ENCODE data around the gene NANP.
"Not testable (repeated sequence)": the region's sequence is repeated elsewhere in the genome, so short reads cannot be mapped to it uniquely, and the experiment has no call there.

The NANP gene

GRCh38 chr20:25623736-25624499 lies at the start of gene NANP:
TSS of gene NANP (minus strand) at chr20:25624014. CDS start at chr20:25623948, 66 bp downstream.
- no peak for DNase-seq

GRCh38 chr20:25672659-25673235 lies 48.9 kb upstream of the NANP start:
- peak; percentile 9 to 27 for DNase-seq

GRCh38 chr20:25669826-25670422 lies 46.1 kb upstream of the NANP start:
- no peak for DNase-seq

DNA sequence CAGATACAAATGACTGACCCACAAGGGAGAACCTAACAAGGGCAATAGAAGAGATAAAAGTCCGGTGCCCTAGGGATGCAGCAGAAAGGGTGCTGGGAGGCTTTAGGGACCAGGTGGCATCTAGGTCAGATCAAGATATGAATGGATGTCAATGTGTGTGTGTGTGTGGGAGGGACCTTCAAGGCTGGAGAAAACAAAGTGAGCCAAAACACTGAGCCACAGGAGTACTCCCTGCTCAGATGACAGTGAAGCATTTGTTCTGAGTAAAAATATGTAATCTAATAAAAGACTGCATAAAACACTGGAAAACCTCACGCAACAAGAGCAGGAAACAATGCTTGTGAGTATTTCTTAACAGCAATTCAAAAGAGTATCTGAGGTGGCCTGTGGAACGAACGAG lies 44.6 kb upstream of the NANP start:
- DNase-seq: no peak

DNA sequence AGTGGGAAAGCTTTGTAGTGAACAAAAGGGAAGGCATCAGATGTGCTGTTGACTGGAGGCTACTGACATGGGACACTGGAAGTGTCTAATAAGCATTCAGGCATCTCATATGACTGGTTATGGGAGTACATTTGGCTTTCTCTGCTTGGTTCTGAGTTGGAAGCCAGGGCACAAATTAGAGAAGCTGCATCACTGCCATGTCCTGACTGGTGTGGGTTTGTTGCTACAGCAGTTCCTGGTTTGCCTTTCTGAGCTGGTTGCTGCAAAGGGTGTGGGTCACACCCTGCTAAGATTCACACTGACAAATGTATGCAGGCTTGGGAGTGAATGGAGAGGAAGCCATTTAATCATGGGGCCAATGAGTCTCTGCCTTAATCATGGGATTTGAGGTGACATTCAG lies 36.2 kb upstream of the NANP start:
- no peak for DNase-seq

DNA sequence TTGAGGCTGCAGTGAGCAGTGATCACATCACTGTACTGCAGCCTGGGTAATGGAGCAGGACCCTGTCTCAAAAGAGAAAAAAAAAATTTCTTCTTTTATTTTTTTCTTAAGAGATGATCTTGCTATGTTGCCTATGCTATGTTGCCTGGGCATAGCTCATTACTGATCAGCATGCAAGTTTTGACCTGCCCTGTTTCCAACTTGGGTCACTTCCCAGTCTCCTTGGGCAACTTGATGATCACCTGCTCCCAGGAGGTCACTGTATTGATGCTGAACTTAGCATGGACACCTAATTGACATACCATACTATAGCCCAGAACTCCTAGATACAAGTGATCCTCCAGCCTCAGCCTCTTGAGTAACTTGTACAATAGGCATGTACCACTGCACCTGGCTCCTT lies 30.7 kb upstream of the NANP start:
- DNase-seq: no peak

DNA sequence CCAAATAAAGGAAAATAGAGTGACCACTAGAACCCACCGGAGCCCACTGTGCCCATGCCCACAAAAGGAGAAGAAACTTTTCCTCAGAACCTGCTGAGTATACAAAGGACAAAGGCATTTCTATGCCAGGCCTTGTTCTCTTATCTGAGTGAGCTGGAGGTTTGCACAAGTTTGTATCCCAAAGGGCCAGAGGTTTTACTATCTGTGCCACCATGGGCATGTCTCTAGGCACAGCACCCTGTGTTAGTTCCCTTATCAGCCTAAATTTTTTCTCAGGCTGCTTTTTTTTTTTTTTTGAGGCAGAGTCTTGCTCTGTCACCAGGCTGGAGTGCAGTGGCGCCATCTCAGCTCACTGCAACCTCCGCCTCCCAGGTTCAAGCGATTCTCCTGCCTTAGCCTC lies 29.1 kb upstream of the NANP start:
- not testable (repeated sequence) for DNase-seq

DNA sequence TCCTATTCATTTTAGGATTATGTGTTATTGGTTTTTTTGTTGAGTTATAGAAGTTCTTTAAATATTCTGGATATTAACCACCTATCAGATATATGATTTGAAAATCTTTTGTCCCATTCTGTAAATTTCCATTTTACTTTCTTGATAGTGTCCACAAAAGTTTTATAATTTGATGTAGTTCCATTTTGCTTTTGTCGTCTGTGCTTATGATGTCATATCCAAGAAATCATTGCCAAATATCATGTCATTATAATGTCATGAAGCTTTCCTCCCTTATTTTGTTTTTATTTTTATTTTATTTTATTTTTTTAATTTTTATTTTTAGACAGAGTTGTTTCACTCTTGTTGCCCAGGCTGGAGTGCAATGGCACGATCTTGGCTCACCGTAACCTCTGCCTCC lies 21.0 kb upstream of the NANP start:
- no peak for DNase-seq

DNA sequence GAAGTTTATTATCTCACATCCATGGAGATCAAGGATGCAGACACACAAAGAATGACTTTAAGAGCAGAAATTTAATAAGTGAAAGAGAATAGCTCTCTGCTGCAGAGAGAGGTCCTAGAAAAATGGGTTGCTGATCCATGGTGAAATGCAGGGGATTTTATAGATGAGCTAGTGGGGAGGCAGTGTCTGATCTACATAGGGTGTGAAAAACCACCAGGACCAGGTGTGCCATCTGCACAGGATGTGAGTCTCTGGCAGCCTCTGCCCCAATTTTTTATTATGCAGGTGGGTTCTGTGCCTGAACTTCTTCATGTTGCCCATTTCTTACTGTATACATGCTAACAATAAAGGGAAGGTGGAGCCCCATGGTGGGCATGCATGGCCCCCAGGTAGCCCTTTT lies 19.9 kb upstream of the NANP start:
- DNase-seq: no peak

DNA sequence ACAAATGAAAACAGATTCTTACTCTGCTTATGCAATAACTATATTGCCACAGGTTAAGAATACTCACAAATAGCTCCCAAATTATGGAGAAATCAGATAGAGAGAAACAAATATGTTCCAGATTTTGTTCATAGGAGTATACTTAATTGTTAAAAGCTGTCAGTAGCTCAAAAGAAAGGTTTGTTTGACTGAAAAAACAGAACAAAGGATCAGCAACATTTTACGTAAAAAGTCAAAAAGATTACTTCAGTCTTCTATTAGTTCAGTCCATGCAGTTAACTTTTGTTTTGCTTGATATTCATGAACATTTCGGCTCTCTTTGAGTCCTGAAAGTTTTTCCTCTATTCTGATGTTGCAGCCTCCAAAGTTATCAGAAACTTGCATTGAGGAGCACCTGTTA lies 13.4 kb upstream of the NANP start:
- DNase-seq: no peak

DNA sequence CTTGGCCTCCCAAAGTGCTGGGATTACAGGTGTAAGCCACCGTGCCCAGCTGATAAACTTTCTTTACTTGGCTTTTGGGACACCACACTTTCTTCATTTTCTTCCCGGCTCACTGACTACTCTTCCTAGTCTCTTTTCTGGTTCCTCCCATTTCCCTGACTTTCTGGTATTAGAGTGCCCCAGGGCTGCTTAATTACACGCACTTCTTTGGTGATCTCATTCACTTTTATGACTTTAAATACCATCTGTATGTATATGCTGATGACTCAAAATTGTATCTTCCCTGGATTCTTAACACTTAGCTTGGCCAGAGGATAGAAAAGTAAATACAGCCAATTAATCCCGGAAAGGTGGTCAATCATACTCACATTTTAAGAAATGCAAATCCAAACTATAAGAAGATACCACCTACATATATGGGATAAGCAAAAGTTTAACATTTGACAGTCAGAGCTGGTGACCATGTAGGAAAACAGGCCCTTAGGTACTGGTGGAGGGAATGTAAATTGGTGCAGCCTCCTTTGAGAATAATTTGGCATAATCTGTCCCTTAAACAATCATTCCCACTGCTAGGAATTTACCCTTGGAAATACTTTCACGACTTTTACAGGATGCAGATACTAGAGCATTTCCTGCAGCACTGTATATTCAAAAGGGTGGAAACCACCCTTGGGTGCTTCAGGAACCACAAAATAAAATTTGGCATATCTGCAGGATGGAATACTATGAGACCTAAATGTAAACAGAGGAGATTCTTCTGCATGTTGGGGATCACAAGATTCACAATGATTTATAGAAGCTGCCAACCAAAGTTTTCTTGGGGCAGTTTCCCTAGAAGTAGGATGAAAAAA lies 9.4 kb upstream of the NANP start:
- DNase-seq: no peak

DNA sequence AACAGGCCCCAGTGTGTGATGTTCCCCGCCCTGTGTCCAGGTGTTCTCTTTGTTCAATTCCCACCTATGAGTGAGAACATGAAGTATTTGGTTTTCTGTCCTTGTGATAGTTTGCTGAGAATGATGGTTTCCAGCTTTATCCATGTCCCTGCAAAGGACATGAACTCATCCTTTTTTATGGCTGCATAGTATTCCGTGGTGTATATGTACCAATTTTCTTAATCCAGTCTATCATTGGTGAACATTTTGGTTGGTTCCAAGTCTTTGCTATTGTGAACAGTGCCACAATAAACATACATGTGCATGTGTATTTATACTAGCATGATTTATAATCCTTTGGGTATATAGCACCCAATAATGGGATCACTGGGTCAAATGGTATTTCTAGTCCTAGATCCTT lies 6.8 kb upstream of the NANP start:
- DNase-seq: not testable (repeated sequence)

GRCh38 chr20:25629816-25630499 lies 6.1 kb upstream of the NANP start:
- DNase-seq: no peak

GRCh38 chr20:25626779-25627178 lies 3.0 kb upstream of the NANP start:
- no peak for DNase-seq

GRCh38 chr20:25624500-25624939 lies 706 bp upstream of the NANP start:
- DNase-seq: no peak

DNA sequence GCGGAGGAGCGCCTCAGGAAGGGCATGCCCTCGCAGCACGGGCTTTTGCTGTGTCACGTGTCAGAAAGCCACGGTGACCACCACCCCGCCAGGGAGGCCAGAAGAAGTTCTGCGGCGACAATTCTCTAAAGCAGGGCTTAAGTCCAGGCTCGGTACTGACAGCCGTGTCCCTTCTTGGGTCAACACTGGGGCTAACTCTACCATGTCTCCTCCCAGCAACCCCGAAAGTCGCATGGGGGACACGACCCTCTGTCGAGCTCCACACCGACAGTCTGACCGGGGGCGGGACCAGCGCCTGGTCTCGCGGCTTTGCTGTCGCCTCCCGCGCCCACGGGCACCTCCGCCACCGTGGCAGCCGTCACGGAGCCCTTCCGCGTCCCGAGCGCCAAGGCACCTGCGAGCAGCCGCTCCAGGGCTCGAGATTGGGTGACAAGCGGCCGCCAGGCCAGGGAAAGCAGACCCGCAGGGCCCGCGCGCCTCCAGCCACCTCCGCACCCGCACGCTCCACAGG lies 534 bp downstream of the NANP start:
- DNase-seq: no peak

DNA sequence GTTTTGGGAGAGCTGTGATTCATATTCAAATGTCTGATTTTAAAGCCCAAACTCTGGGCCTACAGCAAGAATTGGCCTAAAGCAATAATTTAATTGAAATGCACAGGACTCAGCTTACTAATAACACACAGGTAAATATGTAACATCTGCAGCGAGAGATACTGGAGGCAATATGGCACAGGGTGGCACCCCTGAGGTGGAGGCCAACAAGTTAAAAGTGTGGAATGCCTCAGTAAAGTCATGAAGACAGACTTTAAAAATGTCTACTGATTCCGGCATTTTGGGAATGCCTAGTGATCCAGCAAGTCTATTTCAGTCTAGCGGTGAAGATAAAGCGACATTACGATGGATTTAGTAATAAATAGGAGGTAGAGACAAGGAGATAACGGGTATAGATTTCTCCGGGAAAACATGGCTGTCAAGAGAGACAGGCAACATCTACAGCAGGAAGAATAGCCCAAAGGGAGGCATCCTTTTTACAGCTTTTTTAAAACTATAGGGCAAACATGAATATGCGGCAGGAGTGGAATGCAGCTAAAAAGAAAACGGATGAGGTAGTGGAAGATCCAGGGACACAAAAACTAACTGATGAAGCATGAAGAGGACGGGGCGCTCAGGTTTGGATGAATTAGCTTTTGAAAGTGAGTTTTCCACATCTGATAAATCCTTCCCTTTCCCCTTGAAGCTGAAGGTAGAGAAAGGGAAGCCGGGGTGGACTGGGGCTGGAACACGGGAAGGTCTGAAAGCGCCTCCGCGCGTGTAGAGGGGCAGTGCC lies 1.2 kb downstream of the NANP start:
- DNase-seq: no peak

DNA sequence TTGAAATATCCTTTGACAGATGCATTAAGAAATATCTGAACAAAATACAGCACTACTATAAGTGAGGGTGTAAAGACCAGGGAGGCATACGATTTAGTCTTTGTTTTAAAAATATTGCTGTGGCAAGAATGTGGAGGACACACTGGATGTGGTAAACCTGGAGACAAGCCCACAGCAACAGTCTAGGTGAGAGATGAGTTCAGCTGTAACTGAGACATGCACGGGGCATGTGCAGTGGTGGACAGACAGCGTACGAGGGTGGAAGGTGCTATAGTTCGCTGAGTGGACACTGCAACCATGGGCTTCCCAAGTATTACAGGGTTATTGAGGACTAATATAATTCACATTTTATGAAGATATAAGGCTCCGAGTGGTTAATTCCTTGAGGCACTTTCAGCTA lies 1.8 kb downstream of the NANP start:
- no peak for DNase-seq

GRCh38 chr20:25619514-25619913 lies 4.3 kb downstream of the NANP start:
- DNase-seq: no peak

DNA sequence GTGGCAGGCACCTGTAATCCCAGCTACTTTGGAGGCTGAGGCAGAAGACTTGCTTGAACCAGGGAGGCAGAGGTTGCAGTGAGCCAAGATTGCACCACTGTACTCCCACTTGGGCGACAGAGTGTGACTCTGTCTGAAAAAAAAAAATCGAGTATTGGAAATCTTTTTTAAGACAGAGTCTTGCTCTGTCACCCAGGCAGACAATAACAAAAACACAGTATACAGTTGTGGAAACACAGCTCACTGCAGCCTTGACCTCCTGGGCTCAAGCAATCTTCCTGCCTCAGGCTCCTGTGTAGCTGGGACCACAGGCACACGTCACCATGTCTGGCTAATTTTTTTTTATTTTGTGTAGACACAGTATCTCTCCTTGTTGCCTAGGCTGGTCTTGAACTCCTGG lies 15.0 kb downstream of the NANP start:
- DNase-seq: no peak

- no peak for DNase-seq
Observed at GRCh38 chr20:25606094-25606695, 17.6 kb downstream of the NANP start.
